K562 (cell line): ENCODE measurements around the gene MRAS. TPM values are rescaled to one million over a fixed set of nuclear protein-coding genes. Genes with fewer than 3 reads are reported as not detected.
A peak's percentile ranks its signal among the peaks of the same experiment; 100 is the strongest.

Source experiments
- ATAC-seq: fragments of 200-7000 bp; cut with Tn5 transposase; 3 replicates; pipeline ENCODE4 v1.9.1; 2020; ENCODE audit warnings: moderate library complexity
- BruUV-seq: library from RNA; stranded (reverse); fragments of 400-500 nt; replicated peaks from 2 replicates; lab custom pipeline; 2021; lab: Mats Ljungman, UMichigan
- CTCF ChIA-PET: fragments of 300-600 bp; formaldehyde crosslinking; extraction: SDS; loops from one replicate; lab custom pipeline; 2021; ENCODE audit warnings: low intra/inter-chr PET ratio; lab: Yijun Ruan, JAX
- POLR2A ChIA-PET: fragments of 300-600, 350-650 bp; sonication (Branson Sonifier 250); formaldehyde crosslinking; extraction: SDS; loops from one replicate; lab custom pipeline; 2021; ENCODE audit warnings: antibody characterized with exemption, inconsistent platforms; lab: Yijun Ruan, JAX
- DNase-seq, 4 experiments: peaks; one replicate each; pipeline versions ENCODE4 v3.0.0 to v3.0.0-alpha.2; 2011 to 2018; ENCODE audit warnings: low spot score in 3 of 4, mixed read lengths in 3 of 4; ENCODE audit errors: extremely low read depth in 1 of 4
- FAIRE-seq: peaks from 2 replicates; lab custom pipeline; 2011; peaks lifted over from hg19 to GRCh38; lab: Jason Lieb, UNC
- H2AFZ ChIP-seq: 2 replicates; pipeline ENCODE4 v1.6.0; 2011; ENCODE audit warnings: low read depth, low read length, control low read depth, inconsistent platforms
- H3K27ac ChIP-seq: fragments of 200-600 bp; 3 replicates; pipeline ENCODE4 v1.8.0; 2011; ENCODE audit warnings: low read depth, mild to moderate bottlenecking, control low read depth, inconsistent platforms, low read length, moderate library complexity, mixed read lengths; ENCODE audit errors: extremely low read depth
- H3K27me3 ChIP-seq, 2 experiments: fragments of 300-600 bp in 1 of 2; 2 replicates in 1 of 2; 3 replicates in 1 of 2; pipeline versions ENCODE4 v1.6.0 to v1.8.0; 2011; ENCODE audit warnings: inconsistent platforms in 2 of 2, low read length in 2 of 2, mild to moderate bottlenecking in 1 of 2, mixed read lengths in 1 of 2, moderate library complexity in 1 of 2; ENCODE audit not compliant: control insufficient read depth in 2 of 2, insufficient read depth in 2 of 2
- H3K36me3 ChIP-seq: fragments of 300-600 bp; 3 replicates; pipeline ENCODE4 v1.8.0; 2011; ENCODE audit warnings: mild to moderate bottlenecking, low read length, inconsistent platforms; ENCODE audit not compliant: control insufficient read depth, insufficient read depth
- H3K4me1 ChIP-seq, 2 experiments: fragments of 200-600 bp in 1 of 2; replicated peaks in 1 of 2; 2 replicates in 1 of 2; 3 replicates in 1 of 2; pipeline versions ENCODE4 v1.5.1 to v1.8.0; 2011; ENCODE audit warnings: inconsistent platforms in 2 of 2, low read length in 2 of 2, mild to moderate bottlenecking in 1 of 2, mixed read lengths in 1 of 2, moderate library complexity in 1 of 2; ENCODE audit not compliant: control insufficient read depth in 2 of 2, insufficient read depth in 2 of 2
- H3K4me2 ChIP-seq: 2 replicates; pipeline ENCODE4 v1.6.1; 2011; ENCODE audit warnings: low read length, control low read depth, inconsistent platforms, mixed read lengths; ENCODE audit not compliant: insufficient read depth
- H3K4me3 ChIP-seq: fragments of 200-600 bp; sonication (generic), shearing (Covaris generic); 2 replicates; pipeline ENCODE4 v1.5.1; 2016; ENCODE audit warnings: control low read depth, inconsistent platforms
- H3K79me2 ChIP-seq: fragments of 200-600 bp; 3 replicates; pipeline ENCODE4 v1.8.0; 2011; ENCODE audit warnings: low read length, inconsistent platforms; ENCODE audit not compliant: control insufficient read depth, insufficient read depth
- H3K9ac ChIP-seq, 2 experiments: 2 replicates each; pipeline versions ENCODE4 v1.6.0 to v1.6.1; 2011; ENCODE audit warnings: low read depth in 2 of 2, low read length in 2 of 2, control low read depth in 1 of 2, inconsistent platforms in 1 of 2, mild to moderate bottlenecking in 1 of 2, mixed read lengths in 1 of 2; ENCODE audit not compliant: insufficient read depth in 1 of 2
- H3K9me1 ChIP-seq: one replicate; pipeline ENCODE4 v1.6.0; 2011; ENCODE audit warnings: inconsistent platforms, mild to moderate bottlenecking, low read length, moderate library complexity; ENCODE audit not compliant: control insufficient read depth, insufficient read depth
- H3K9me3 ChIP-seq: replicated peaks from 2 replicates; pipeline ENCODE4 v1.5.1; 2011; ENCODE audit warnings: low read depth, low read length, inconsistent platforms; ENCODE audit not compliant: control insufficient read depth, insufficient read depth
- H4K20me1 ChIP-seq: replicated peaks from 2 replicates; pipeline ENCODE4 v1.6.1; 2011; ENCODE audit warnings: low read length, inconsistent platforms, mixed read lengths; ENCODE audit not compliant: control insufficient read depth, insufficient read depth
- CHCHD3 ChIP-seq: fragments of 250-450 bp; sonication (Bioruptor Pico); IDR thresholded peaks from 2 replicates; pipeline ENCODE4 v2.1.2; 2022; ENCODE audit warnings: mild to moderate bottlenecking
- TAF15 ChIP-seq: fragments of 200-400 bp; formaldehyde crosslinking; IDR thresholded peaks from 2 replicates; pipeline ENCODE4 v1.6.1; 2017; ENCODE audit warnings: mild to moderate bottlenecking, low read depth, low read length, moderate library complexity
- ZBED1 ChIP-seq: IDR thresholded peaks from 2 replicates; pipeline ENCODE4 v1.6.1; 2014
- ZKSCAN3 ChIP-seq: fragments of 250-450 bp; sonication (Bioruptor Pico); IDR thresholded peaks from 2 replicates; pipeline ENCODE4 v1.4.0; 2020
- WGBS: fragments of 100-300 bp; shearing (Covaris generic); methylation state at CpG from one replicate; pipeline ENCODE4 v1.1.6; 2016; ENCODE audit warnings: low coverage, mixed read lengths; ENCODE audit not compliant: insufficient coverage; ENCODE audit errors: missing lambda C conversion rate; 5-methylcytosine and 5-hydroxymethylcytosine counted together
- in situ Hi-C: fragments of 300-500 bp; cut with MboI; formaldehyde crosslinking; loops from 4 replicates; pipeline ENCODE4 v1.15.0; 2018; ENCODE audit warnings: inconsistent platforms, mixed read lengths
- intact Hi-C: fragments of 100-400 bp; cut with micrococcal nuclease; formaldehyde crosslinking; loops from 2 replicates; pipeline ENCODE4 v1.14.2; 2022
- polyA plus RNA-seq, 8 experiments: library from polyadenylated mRNA; depleted of rRNA in 4 of 8; stranded (reverse) in 5 of 8; unstranded in 3 of 8; fragments of >200 nt; fragmentation: Nextera tagmentation in 2 of 8; fragmentation: Illumina TruSeq in 1 of 8; extraction: Ambion mirVana in 2 of 8; extraction: Trizol in 1 of 8; gene quantifications; 2 replicates each; pipeline versions ENCODE4 v1.2.1 to v1.2.3, GENCODE V29; 2011 to 2014; ENCODE audit warnings: inconsistent platforms in 1 of 8, missing spikeins in 1 of 8
- total RNA-seq, 7 experiments: library from RNA; depleted of rRNA in 6 of 7; stranded (reverse); fragments of >200 nt in 6 of 7; fragmentation: Illumina TruSeq in 2 of 7; extraction: Trizol in 2 of 7; gene quantifications; 2 replicates each; pipeline versions ENCODE4 v1.2.1 to v1.2.3, GENCODE V29; 2011 to 2021; ENCODE audit warnings: low replicate concordance in 1 of 7
- TF ChIP-seq, protein P1 (sequence below): sonication (generic); formaldehyde crosslinking; IDR thresholded peaks from 2 replicates; pipeline ENCODE4 v1.8.1; 2023; ENCODE audit warnings: mild to moderate bottlenecking, missing genetic modification reagents

The MRAS gene
- total and polyA plus RNA-seq, 9 of the 15 experiments (the other 6 are each of a cell fraction or from before 2014, with no cell fraction given): 1.5 to 10.0 (median 5.0) TPM

DNA sequence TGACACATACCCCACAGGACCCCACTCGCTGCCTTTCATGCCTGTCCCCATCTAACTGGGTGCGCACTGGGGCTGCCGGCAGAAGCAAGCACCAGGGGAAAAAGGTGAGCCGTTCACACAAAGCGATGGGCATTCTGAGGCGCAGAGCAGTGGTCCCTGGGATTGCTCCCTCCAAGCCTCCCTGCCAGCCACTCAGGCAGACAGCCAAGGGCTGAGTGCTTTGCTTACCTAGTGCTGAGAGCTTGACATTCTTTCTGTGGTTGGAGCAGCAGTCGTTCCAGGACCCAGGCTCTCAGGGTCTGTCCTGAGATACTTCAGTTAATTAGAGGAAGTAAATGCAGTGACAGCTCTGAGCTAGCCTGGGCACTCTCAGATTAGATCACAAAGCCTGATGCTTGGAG, 91.7 kb downstream of the MRAS start:
- POLR2A ChIA-PET: no interaction called here
- no peaks in the 10 kb centered on the region for H3K79me2 ChIP-seq
- DNase-seq (no peak), FAIRE-seq (no peak), ATAC-seq (no peak)
- BruUV-seq: no TSS peak
- no peaks in the 10 kb centered on the region for H4K20me1 ChIP-seq
- H3K9me1 ChIP-seq: no peaks in the 10 kb centered on the region
- intact Hi-C loops: no loop called here
- no peak overlapping the region for H3K9ac ChIP-seq
- TF ChIP-seq TAF15 (no peak), ZKSCAN3 (CRISPR knock-in tag) (peak; percentile 91), CHCHD3 (CRISPR knock-in tag) (no peak), ZBED1 (no peak)
- TF ChIP-seq, protein P1, sequence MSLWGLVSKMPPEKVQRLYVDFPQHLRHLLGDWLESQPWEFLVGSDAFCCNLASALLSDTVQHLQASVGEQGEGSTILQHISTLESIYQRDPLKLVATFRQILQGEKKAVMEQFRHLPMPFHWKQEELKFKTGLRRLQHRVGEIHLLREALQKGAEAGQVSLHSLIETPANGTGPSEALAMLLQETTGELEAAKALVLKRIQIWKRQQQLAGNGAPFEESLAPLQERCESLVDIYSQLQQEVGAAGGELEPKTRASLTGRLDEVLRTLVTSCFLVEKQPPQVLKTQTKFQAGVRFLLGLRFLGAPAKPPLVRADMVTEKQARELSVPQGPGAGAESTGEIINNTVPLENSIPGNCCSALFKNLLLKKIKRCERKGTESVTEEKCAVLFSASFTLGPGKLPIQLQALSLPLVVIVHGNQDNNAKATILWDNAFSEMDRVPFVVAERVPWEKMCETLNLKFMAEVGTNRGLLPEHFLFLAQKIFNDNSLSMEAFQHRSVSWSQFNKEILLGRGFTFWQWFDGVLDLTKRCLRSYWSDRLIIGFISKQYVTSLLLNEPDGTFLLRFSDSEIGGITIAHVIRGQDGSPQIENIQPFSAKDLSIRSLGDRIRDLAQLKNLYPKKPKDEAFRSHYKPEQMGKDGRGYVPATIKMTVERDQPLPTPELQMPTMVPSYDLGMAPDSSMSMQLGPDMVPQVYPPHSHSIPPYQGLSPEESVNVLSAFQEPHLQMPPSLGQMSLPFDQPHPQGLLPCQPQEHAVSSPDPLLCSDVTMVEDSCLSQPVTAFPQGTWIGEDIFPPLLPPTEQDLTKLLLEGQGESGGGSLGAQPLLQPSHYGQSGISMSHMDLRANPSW (CRISPR knock-in tag): no peak
- TF ChIP-seq, all 486 proteins: peak for 1
- no peaks in the 10 kb centered on the region for H3K36me3 ChIP-seq
- peaks cover 0 to 46% of the 10 kb centered on the region in 2 experiments; a peak in 2 of 5 replicates for H3K27me3 ChIP-seq
- H3K9me3 ChIP-seq: no peaks in the 10 kb centered on the region
- no peak overlapping the region for H3K4me2 ChIP-seq
- in situ Hi-C loops: no loop called here
- no peak overlapping the region for H3K27ac ChIP-seq
- H2AFZ ChIP-seq: no peak overlapping the region
- H3K4me1 ChIP-seq: peaks cover 0 to 10% of the 10 kb centered on the region in 2 experiments; a peak in 4 of 5 replicates
- no peak overlapping the region for H3K4me3 ChIP-seq
- CTCF ChIA-PET: no interaction called here
- 41% methylated on average over 5 of the region's 7 CpGs for WGBS
